K562 (cell line): ENCODE results near the gene EEF2. TPM values are rescaled to one million over a fixed set of nuclear protein-coding genes. Genes with fewer than 3 reads are reported as not detected.

Experiments
- ATF1 ChIP-seq, 2 experiments: fragments of 450-650 bp in 1 of 2; IDR thresholded peaks; 2 replicates each; pipeline ENCODE4 v1.6.1; 2016; ENCODE audit warnings: missing compliant biosample characterization in 1 of 2, missing genetic modification characterization in 1 of 2
- BCOR ChIP-seq: fragments of 450-650 bp; IDR thresholded peaks from 2 replicates; pipeline ENCODE4 v1.6.1; 2016
- CXXC5 ChIP-seq: fragments of 250-450 bp; sonication (Bioruptor Pico); IDR thresholded peaks from 2 replicates; pipeline ENCODE4 v1.8.0; 2022; ENCODE audit warnings: inconsistent platforms, mild to moderate bottlenecking, moderate library complexity
- E4F1 ChIP-seq: fragments of 250-450 bp; sonication (Bioruptor Pico); IDR thresholded peaks from 2 replicates; pipeline ENCODE4 v1.5.0; 2021; ENCODE audit warnings: mild to moderate bottlenecking, borderline replicate concordance
- ETS1 ChIP-seq: conservative IDR thresholded peaks from 2 replicates; pipeline ENCODE4 v1.6.1; 2011; ENCODE audit warnings: low read depth, mild to moderate bottlenecking, low read length; ENCODE audit not compliant: control insufficient read depth
- JUND ChIP-seq, 2 experiments: IDR thresholded peaks; 2 replicates in 1 of 2; 3 replicates in 1 of 2; pipeline ENCODE4 v1.6.1; 2011; ENCODE audit warnings: borderline replicate concordance in 2 of 2, low read depth in 2 of 2, low read length in 2 of 2, improper control_type of control experiment in 1 of 2, missing biosample characterization in 1 of 2, missing genetic modification characterization in 1 of 2, missing genetic modification reagents in 1 of 2
- MEF2A ChIP-seq: IDR thresholded peaks from 2 replicates; pipeline ENCODE4 v1.6.1; 2011; ENCODE audit warnings: low read depth, mild to moderate bottlenecking, low read length, moderate library complexity; ENCODE audit not compliant: control insufficient read depth
- NCOA4 ChIP-seq: fragments of 450-650 bp; IDR thresholded peaks from 2 replicates; pipeline ENCODE4 v1.6.1; 2018; ENCODE audit warnings: mild to moderate bottlenecking; ENCODE audit not compliant: partially characterized antibody
- PHF20 ChIP-seq: fragments of 450-650 bp; IDR thresholded peaks from 2 replicates; pipeline ENCODE4 v1.6.1; 2018; ENCODE audit not compliant: partially characterized antibody
- PHF21A ChIP-seq: fragments of 450-650 bp; IDR thresholded peaks from 2 replicates; pipeline ENCODE4 v1.6.1; 2017; ENCODE audit warnings: low read depth, borderline replicate concordance
- TAF1 ChIP-seq: IDR thresholded peaks from 2 replicates; pipeline ENCODE4 v1.6.1; 2011; ENCODE audit warnings: mild to moderate bottlenecking, low read length, moderate library complexity; ENCODE audit not compliant: insufficient read depth, control insufficient read depth, severe bottlenecking; ENCODE audit errors: extremely low read depth
- ZNF274 ChIP-seq: IDR thresholded peaks from 2 replicates; pipeline ENCODE4 v1.6.1; 2011; ENCODE audit warnings: low read depth, mild to moderate bottlenecking, low read length, moderate library complexity, borderline replicate concordance
- ZNF609 ChIP-seq: sonication (generic); formaldehyde crosslinking; IDR thresholded peaks from 2 replicates; pipeline ENCODE4 v1.8.1; 2023; ENCODE audit warnings: missing genetic modification reagents, mild to moderate bottlenecking, borderline replicate concordance
- ZNF75A ChIP-seq: fragments of 450-650 bp; formaldehyde crosslinking; IDR thresholded peaks from 2 replicates; pipeline ENCODE4 v1.4.0; 2020; ENCODE audit warnings: mild to moderate bottlenecking
- polyA plus RNA-seq, 8 experiments: library from polyadenylated mRNA; depleted of rRNA in 4 of 8; stranded (reverse) in 5 of 8; unstranded in 3 of 8; fragments of >200 nt; fragmentation: Nextera tagmentation in 2 of 8; fragmentation: Illumina TruSeq in 1 of 8; extraction: Ambion mirVana in 2 of 8; extraction: Trizol in 1 of 8; gene quantifications; 2 replicates each; pipeline versions ENCODE4 v1.2.1 to v1.2.3, GENCODE V29; 2011 to 2014; ENCODE audit warnings: inconsistent platforms in 1 of 8, missing spikeins in 1 of 8
- total RNA-seq, 7 experiments: library from RNA; depleted of rRNA in 6 of 7; stranded (reverse); fragments of >200 nt in 6 of 7; fragmentation: Illumina TruSeq in 2 of 7; extraction: Trizol in 2 of 7; gene quantifications; 2 replicates each; pipeline versions ENCODE4 v1.2.1 to v1.2.3, GENCODE V29; 2011 to 2021; ENCODE audit warnings: low replicate concordance in 1 of 7

Gene EEF2
- total and polyA plus RNA-seq, 9 of the 15 experiments (the other 6 are each of a cell fraction or from before 2014, with no cell fraction given) = 372 to 3,003 (median 1,453) TPM

- TF ChIP-seq JUND (IDR thresholded peaks at IDR 0.05; ENCODE audit: borderline replicate concordance, low read depth, low read length) (peak; percentile 51; the same call in 1 of the 2 replicates), JUND (tag; IDR thresholded peaks at IDR 0.05; ENCODE audit: borderline replicate concordance, low read depth, low read length) (no peak), ZNF75A (CRISPR knock-in tag) (no peak), PHF21A (0 out of 2 replicates have a peak, but pooled peaks have one; percentile 29), ZNF609 (CRISPR knock-in tag) (0 out of 2 replicates have a peak, but pooled peaks have one; percentile 20), E4F1 (CRISPR knock-in tag) (no peak), ATF1 (CRISPR knock-in tag; IDR thresholded peaks at IDR 0.05) (no peak), ATF1 (tag; IDR thresholded peaks at IDR 0.05) (no peak), CXXC5 (CRISPR knock-in tag) (peak; percentile 68), BCOR (peak; percentile 7; the same call in 1 of the 2 replicates), ETS1 (0 out of 2 replicates have a peak, but pooled peaks have one; percentile 52), TAF1 (peak; percentile 38), MEF2A (no peak), NCOA4 (no peak), ZNF274 (no peak), PHF20 (peak; percentile 38)
These were observed 34.1 kb downstream of the EEF2 start (continued) for GRCh38 chr19:3950871-3951861.
